ENCODE measurements around the gene CCDC17. TPM values are rescaled to one million over a fixed set of nuclear protein-coding genes. Genes with fewer than 3 reads are reported as not detected.
A peak's percentile ranks its signal among the peaks of the same experiment; 100 is the strongest.

Gene CCDC17
- total RNA-seq, 1 donor = 0.72 TPM

GRCh38 chr1:45658171-45658570 lies 34.3 kb upstream of the CCDC17 start:
- Histone ChIP-seq H3K4me1 (ENCODE audit: insufficient read depth, low read length) (peaks cover 4% of the 10 kb centered on the region), H3K27ac (ENCODE audit: low read depth, low read length) (no peak overlapping the region), H3K4me3 (ENCODE audit: insufficient read depth, low read length) (no peak overlapping the region), H3K4me2 (ENCODE audit: insufficient read depth, low read length) (no peak overlapping the region), H3K36me3 (ENCODE audit: insufficient read depth, low read length) (peaks cover 65% of the 10 kb centered on the region), H4K20me1 (ENCODE audit: insufficient read depth, low read length) (peaks cover 20% of the 10 kb centered on the region), H2AFZ (ENCODE audit: low read length) (no peak overlapping the region), H3K9me3 (ENCODE audit: low read depth, low read length) (no peaks in the 10 kb centered on the region), H3K79me2 (ENCODE audit: insufficient read depth, low read length) (peaks cover 67% of the 10 kb centered on the region), H3K27me3 (ENCODE audit: insufficient read depth, low read length) (no peaks in the 10 kb centered on the region)
- TF ChIP-seq CTCF (IDR thresholded peaks at IDR 0.05; ENCODE audit: extremely low read depth, low read depth, low read length) = no peak
- DNase-seq (ENCODE audit: insufficient read length, low spot score, missing footprints) = no peak

- H3K9me3 ChIP-seq (ENCODE audit: low read depth, low read length) = no peaks in the 10 kb centered on the region
- TF ChIP-seq CTCF (IDR thresholded peaks at IDR 0.05; ENCODE audit: extremely low read depth, low read depth, low read length) = no peak
- peaks cover 4% of the 10 kb centered on the region for H3K4me1 ChIP-seq (ENCODE audit: insufficient read depth, low read length)
- H3K4me3 ChIP-seq (ENCODE audit: insufficient read depth, low read length) = no peak overlapping the region
- peak; percentile 3 for DNase-seq (ENCODE audit: insufficient read length, low spot score, missing footprints)
- no peak overlapping the region for H3K27ac ChIP-seq (ENCODE audit: low read depth, low read length)
- H3K4me2 ChIP-seq (ENCODE audit: insufficient read depth, low read length) = no peak overlapping the region
- peaks cover 58% of the 10 kb centered on the region for H3K79me2 ChIP-seq (ENCODE audit: insufficient read depth, low read length)
- peaks cover 80% of the 10 kb centered on the region for H3K36me3 ChIP-seq (ENCODE audit: insufficient read depth, low read length)
- no peaks in the 10 kb centered on the region for H3K27me3 ChIP-seq (ENCODE audit: insufficient read depth, low read length)
- peaks cover 12% of the 10 kb centered on the region for H4K20me1 ChIP-seq (ENCODE audit: insufficient read depth, low read length)
- H2AFZ ChIP-seq (ENCODE audit: low read length) = no peak overlapping the region
Observed at GRCh38 chr1:45656573-45657226, 32.8 kb upstream of the CCDC17 start.

- Histone ChIP-seq H3K4me1 (ENCODE audit: insufficient read depth, low read length) (peaks cover 4% of the 10 kb centered on the region), H2AFZ (ENCODE audit: low read length) (no peak overlapping the region), H3K36me3 (ENCODE audit: insufficient read depth, low read length) (peaks cover 95% of the 10 kb centered on the region), H3K79me2 (ENCODE audit: insufficient read depth, low read length) (peaks cover 56% of the 10 kb centered on the region), H4K20me1 (ENCODE audit: insufficient read depth, low read length) (peaks cover 26% of the 10 kb centered on the region), H3K9me3 (ENCODE audit: low read depth, low read length) (no peaks in the 10 kb centered on the region), H3K4me2 (ENCODE audit: insufficient read depth, low read length) (no peak overlapping the region), H3K4me3 (ENCODE audit: insufficient read depth, low read length) (no peak overlapping the region), H3K27me3 (ENCODE audit: insufficient read depth, low read length) (no peaks in the 10 kb centered on the region), H3K27ac (ENCODE audit: low read depth, low read length) (peak overlapping the region; percentile 58)
- no peak for TF ChIP-seq CTCF (IDR thresholded peaks at IDR 0.05; ENCODE audit: extremely low read depth, low read depth, low read length)
- no peak for DNase-seq (ENCODE audit: insufficient read length, low spot score, missing footprints)
Observed at GRCh38 chr1:45654540-45655280, 30.9 kb upstream of the CCDC17 start.
